Stimulated activated CD4-positive, alpha-beta T cell treated with anti-CD3 and anti-CD28 coated beads, TNF-alpha, amount 100 ng/mL, for 24 hours (primary cell): ENCODE measurements around the gene PADI4.

Source experiments
- DNase-seq, 3 experiments: peaks; one replicate each; pipeline ENCODE4 v3.0.0-alpha.2; 2020; ENCODE audit warnings: low read depth in 3 of 3

Gene PADI4

DNA sequence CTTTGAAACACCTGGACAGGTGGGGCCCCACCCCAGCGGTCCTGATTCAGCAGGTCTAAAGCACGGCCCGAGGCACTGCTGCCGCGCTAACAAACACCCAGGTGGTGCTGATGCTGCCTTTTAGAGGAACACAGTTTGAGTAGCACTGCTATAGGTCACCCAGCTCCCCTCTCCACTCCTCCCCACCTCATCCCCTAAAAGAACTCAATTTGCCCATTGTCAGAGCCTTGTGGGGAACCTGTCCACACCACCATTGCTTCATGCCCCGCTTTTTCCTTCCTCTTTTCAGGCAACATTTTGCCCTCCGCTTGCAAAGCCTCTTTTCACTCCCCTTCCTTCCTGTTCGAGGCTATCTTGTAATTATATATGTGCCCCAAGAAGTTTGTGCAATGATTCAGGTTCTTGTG lies 26.2 kb upstream of the PADI4 start:
- no peak for DNase-seq

DNA sequence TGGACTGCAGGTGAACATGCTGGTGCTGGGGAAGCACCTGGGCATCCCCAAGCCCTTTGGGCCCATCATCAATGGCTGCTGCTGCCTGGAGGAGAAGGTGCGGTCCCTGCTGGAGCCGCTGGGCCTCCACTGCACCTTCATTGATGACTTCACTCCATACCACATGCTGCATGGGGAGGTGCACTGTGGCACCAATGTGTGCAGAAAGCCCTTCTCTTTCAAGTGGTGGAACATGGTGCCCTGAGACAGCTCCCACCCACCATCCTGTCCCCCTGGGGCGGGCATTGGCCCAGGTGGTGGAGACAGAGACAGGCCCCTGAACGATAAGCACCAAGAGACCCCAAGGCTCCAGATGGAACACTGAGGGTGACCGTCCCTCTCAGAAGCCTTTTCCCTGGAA lies 25.2 kb upstream of the PADI4 start:
- DNase-seq, result no peak

DNA sequence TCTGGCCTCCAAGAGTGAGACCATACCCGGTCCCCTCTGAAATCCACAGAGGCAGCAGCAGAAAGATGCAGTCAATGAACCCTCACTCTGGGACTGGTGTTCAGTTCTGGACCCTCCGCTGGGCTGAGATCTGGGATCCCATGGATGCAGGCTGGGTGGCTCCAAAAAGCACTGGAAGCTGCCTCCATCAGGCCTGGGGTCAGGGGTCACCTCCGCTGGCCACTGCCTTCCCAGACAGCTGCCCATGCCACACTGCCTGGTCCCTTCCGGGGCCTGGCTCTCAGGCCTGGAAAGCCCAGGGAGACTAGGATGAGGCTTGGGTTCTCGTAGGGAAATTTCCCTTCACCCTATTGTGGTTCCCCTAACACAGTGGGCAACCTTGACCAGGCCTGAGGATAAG lies 21.4 kb upstream of the PADI4 start:
- no peak for DNase-seq

DNA sequence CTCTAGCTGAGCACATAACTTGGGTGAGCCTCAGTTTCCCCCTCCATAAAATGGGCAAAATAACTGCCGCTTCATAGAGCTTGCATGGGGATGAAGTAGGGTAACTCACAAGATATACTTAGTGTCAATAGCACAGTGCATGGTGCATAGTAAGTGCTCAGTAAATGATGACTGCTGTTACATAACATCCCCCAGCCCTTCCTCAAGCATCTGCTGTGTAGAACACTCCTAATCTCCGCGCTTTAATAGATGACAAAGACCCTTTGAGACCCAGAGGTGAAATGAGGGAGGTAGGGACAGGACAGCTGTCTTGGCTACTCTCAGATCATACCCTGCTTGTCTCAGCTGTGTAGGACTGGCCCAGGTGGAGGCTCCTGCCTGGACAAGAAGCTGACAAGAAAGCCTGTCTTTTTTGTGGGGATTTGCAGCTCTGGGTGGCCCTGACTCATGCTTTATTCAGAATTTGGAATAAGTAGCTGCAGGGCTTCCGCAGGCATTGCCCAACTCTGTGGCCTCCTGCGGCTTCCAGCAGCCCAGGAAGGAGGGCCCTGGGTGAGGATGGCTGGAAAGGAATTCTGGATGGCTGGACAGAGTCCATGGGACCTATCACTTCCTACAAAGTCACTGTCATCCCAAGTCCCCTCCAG lies 20.7 kb upstream of the PADI4 start:
- DNase-seq, result no peak

GRCh38 chr1:17289721-17290120 lies 18.3 kb upstream of the PADI4 start:
- no peak for DNase-seq

DNA sequence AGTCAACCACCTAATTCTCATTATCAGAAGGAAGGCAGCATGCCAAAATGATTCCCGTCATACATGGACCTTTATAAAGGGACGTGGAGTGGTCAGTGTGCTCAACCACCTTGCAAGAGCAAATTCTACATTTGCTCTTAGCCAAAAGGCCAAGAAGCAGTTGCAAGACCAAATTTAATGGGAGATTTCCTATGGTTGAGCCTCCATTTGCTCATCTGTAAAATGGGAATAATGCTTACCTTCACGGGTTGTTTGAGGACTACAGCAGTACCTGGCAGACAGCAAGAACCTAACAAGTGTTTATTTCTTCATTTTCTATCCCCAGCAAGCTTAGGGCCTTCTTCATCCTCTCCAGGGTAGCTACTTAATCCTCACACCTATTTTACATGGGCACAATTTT lies 17.4 kb upstream of the PADI4 start:
- no peak for DNase-seq

DNA sequence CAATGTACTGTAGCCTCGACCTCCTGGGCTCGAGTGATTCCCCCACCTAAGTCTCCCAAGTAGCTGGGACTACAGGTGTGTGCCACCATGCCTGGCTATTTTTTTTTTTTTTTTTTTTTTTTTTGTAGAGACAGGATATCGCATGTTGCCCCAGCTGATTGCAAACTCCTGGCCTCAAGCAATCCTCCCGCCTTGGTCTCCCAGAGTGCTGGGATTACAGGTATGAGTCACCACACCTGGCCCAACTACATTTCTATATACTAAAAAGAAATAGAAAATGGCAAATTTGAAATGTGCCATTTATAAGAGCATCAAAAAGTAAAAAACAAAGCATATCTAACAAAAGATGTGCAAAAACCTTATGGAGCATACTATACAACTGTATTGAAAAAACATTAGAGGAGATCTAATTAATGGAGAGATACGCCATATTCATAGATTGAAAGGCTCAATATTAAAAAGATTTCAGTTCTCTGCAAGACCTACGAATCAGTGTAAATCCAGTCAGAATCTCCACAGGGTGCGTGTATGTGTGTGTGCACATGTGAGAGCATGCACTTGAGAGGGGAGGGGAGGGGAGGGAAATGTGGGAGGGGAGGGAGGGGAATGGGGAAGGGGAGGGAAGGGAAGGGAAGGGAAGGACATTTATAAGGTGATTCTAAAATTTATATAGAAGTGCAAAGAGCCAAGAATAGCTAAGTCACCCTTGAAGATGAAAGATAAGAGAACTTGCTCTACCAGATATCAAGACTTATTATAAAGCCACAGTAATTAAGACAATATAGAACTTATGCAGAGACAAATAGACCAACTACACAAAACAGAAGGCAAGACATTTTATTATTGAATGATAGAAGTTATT lies 15.5 kb upstream of the PADI4 start:
- DNase-seq, result no peak

- DNase-seq, result no peak
Observed at GRCh38 chr1:17293681-17294425, 14.1 kb upstream of the PADI4 start.

GRCh38 chr1:17295292-17295691 lies 12.7 kb upstream of the PADI4 start:
- DNase-seq, result no peak

GRCh38 chr1:17296086-17296485 lies 11.9 kb upstream of the PADI4 start:
- no peak for DNase-seq

DNA sequence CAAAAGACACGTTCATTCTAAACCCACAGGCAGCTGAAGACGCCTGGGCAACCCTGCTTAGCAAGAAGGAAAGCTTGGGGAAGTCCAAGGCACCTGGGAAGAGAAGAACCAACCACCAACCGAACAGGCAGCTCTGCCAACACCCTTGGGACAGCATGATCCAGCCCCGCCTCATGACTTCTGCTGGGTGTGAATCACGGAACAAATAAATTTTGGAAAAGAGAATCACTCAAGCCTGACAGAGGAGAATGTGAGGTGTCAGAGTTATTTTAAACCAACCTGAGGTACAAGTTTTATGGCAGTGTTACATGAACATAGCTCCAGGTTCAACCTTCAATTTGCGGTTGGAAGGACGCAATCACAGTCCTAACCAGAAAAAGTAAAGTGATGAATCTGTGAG lies 10.0 kb upstream of the PADI4 start:
- DNase-seq, result no peak

DNA sequence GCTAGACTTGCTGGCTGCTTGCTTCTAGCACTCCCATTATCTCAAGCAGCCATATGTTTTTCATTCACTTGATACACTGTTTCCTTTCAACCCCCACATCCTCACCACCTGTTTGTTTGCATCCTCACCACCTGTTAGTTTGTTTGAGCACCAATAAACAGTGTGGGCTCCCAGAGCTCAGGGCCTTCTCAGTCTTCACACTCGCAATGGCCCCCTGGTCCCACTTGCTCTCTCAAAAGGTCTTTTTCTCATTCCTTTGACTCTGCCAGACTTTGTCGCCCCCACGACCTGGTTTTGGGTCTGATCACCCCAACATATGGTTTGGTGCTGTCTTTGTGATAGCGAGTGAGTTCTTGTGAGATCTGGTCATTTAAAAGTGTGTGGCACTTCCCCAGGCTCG lies 6.2 kb upstream of the PADI4 start:
- DNase-seq, result no peak

DNA sequence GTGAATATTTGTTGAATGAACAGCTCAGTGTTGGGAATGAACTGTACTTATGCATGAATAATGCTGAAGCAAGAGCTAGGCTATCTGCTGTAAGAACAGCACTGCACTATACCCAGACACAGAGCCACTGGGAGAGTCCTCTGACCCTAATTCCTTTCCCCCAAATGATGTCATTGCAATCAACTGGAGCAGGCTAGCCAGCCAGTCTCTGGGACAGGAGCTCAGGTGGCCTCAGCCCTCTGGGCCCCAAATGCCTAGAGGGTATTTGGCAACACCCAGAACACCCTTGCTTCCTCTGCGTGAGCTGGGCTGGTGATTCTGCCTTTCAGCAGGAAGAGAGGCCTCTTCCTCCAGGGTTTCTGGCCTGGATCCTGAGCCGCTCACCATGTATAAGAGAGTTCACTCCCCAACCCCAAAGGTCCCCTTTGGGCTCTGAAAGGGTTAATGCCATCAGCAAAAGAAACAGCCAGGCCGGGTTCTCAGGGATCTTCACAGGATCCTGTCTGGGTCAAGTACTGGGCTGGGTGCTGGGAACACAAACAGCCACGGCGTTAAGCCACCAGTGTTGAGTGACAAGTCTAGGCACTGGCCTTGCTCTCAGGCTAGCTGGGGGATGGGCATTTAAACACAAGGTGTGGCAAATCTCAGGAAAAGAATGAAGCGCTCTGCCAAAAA lies 3.7 kb upstream of the PADI4 start:
- no peak for DNase-seq

GRCh38 chr1:17304826-17305175 lies 3.2 kb upstream of the PADI4 start:
- DNase-seq, result no peak

DNA sequence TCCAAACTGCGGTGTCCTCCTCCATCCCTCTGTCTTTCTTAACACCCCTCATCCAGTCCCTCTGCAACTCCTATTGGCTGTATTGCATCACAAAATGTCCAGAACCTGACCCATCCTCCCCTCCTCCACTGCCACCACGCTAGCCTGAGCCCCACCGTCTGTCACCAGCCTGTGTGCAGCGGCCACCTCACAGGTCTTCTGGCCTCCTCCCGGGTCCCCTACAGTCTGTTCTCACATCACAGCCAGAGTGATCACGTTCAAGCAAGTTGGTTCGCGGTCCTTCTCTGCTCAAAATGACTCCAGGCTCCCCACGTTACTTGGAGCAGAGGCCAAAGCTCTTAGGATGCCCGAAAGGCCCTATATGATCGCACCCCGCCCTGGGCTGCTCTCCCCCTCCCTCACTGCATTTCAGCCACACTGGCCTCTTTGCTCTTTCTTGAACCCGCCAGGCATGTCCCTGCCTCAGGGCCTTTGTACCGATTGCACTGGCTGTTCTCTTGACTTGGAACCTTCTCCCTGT lies 2.4 kb upstream of the PADI4 start:
- DNase-seq, result no peak

DNA sequence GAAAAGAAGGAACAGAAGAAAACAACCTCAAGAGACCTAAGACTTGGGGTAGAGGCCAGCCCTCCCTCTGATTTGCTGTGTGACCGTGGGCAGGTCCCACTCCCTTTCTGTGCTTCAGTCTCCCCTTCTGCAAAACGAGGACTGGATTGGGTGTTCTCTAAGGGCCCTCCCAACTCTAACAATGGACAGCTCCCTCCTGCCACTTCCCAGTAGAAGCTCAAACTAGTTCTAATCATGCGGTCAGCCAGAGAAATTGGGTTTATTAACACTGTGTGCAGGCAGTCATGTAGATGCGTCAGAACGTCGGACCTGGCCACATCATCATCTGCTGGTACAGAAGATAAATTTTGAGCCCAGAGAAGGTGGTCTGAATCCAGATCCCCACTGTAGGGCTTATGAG lies 1.6 kb upstream of the PADI4 start:
- no peak for DNase-seq

- no peak for DNase-seq
Observed at GRCh38 chr1:17306921-17307320, 1.1 kb upstream of the PADI4 start.

- no peak for DNase-seq
Observed at GRCh38 chr1:17307329-17307728, 668 bp upstream of the PADI4 start.

DNA sequence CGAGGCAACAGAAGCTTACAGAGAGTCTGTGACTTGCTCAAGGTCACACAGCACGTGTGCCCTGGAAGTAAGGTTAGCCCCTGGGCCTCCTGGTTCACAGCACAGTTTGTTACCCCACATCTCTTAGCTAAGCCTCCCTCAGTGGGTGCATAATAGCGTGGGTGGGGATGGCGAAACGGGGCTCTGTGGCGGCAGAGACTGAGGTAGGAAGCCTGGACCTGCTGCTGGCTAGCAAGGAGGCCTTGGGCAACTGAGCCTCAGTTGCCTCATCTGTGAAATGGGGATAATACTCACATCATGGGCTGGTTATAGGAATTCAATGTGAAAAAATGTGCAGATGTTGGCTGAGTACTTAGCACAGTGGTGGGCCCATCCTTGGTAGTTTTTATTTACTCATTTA lies 596 bp downstream of the PADI4 start:
- no peak for DNase-seq

DNA sequence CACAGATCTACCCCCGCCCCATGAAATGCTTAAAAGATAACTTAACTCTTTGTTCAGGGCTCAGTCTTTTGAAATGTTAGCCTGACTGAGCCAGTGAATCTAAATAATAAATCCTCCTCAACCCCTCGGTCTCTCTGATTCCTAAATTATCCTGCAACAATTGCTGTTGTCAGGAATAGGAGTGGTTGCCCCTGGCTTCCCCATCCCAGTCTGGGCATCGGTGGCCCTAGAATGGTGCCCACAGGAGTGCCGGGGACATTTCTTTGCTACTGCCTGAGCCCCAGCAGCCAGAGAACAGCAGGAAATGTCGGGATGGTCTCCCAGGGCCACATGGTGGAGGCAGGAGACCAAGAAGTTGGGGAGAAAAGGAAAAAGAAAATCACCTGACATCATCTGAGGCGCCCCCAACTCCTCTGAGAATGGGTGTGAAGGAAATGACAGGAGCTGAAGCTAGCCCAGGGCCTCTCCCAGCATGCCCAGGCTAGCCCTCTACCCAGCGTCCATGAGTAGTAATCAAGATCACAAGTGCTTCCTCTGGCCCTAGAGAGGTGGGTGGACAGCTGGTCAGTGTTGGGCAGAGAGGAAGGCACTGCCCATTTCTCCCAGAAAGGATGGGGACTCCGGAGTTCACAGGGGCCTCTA lies 1.6 kb downstream of the PADI4 start:
- no peak for DNase-seq

GRCh38 chr1:17310068-17310640 lies 2.2 kb downstream of the PADI4 start:
- no peak for DNase-seq
